Body of pancreas (tissue), 4 donors: Measurements from ENCODE around the gene ITIH4.

Experiments
- POLR2A ChIP-seq, 3 donors: fragments of 450-650 bp; IDR thresholded peaks; one replicate each; pipeline ENCODE4 v1.6.1; 2016; ENCODE audit warnings: antibody characterized with exemption in 3 of 3, mild to moderate bottlenecking in 2 of 3
- TF ChIP-seq, protein P1 (sequence below), 7 experiments: fragments of 450-650 bp in 4 of 7; fragments of 200-600 bp in 3 of 7; sonication (generic) in 3 of 7; IDR thresholded peaks; one replicate each; pipeline ENCODE4 v1.5.1; 2016 to 2019; ENCODE audit warnings: antibody characterized with exemption in 7 of 7

DNA sequence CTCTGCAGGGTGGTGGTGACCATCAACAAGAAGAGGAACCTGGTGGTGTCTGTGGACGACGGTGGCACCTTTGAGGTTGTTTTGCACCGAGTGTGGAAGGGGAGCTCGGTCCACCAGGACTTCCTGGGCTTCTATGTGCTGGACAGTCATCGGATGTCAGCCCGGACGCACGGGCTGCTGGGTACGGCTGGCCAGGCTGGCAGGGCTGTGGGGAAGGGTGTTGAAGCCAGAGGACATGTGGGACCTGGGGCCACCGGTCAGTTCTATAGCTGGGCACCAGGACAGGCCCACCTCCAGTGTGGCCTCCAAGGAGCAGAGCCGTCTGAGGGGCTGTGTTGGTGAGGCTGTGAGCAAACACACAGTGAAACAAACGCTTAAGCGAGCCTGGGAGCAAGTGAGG lies 39.7 kb downstream of the ITIH4 start:
- TF ChIP-seq, protein P1, sequence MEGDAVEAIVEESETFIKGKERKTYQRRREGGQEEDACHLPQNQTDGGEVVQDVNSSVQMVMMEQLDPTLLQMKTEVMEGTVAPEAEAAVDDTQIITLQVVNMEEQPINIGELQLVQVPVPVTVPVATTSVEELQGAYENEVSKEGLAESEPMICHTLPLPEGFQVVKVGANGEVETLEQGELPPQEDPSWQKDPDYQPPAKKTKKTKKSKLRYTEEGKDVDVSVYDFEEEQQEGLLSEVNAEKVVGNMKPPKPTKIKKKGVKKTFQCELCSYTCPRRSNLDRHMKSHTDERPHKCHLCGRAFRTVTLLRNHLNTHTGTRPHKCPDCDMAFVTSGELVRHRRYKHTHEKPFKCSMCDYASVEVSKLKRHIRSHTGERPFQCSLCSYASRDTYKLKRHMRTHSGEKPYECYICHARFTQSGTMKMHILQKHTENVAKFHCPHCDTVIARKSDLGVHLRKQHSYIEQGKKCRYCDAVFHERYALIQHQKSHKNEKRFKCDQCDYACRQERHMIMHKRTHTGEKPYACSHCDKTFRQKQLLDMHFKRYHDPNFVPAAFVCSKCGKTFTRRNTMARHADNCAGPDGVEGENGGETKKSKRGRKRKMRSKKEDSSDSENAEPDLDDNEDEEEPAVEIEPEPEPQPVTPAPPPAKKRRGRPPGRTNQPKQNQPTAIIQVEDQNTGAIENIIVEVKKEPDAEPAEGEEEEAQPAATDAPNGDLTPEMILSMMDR (IDR thresholded peaks at IDR 0.05): no peak
- no peak for TF ChIP-seq POLR2A (IDR thresholded peaks at IDR 0.05)
